GM10266 (cell line): ENCODE measurements around the gene LRRTM4.
"Not testable (repeated sequence)": the region's sequence is repeated elsewhere in the genome, so short reads cannot be mapped to it uniquely, and the experiment has no call there.

Source experiments
- DNase-seq: peaks from one replicate; pipeline ENCODE4 v3.0.0; 2012; ENCODE audit errors: extremely low spot score
- CTCF ChIP-seq: IDR thresholded peaks from 2 replicates; pipeline ENCODE4 v1.5.1; 2012; ENCODE audit warnings: mild to moderate bottlenecking, low read depth; ENCODE audit not compliant: control insufficient read depth, insufficient read depth; ENCODE audit errors: missing control alignments

LRRTM4 gene

GRCh38 chr2:77081597-77081996, 440.6 kb downstream of the LRRTM4 start:
- DNase-seq = no peak
- no peak for TF ChIP-seq CTCF

GRCh38 chr2:77064324-77064723, 457.9 kb downstream of the LRRTM4 start:
- no peak for DNase-seq
- TF ChIP-seq CTCF = no peak

- DNase-seq = no peak
- no peak for TF ChIP-seq CTCF
Observed at GRCh38 chr2:77054938-77055337, 467.2 kb downstream of the LRRTM4 start.

GRCh38 chr2:77046339-77046738, 475.8 kb downstream of the LRRTM4 start:
- no peak for DNase-seq
- TF ChIP-seq CTCF = no peak

GRCh38 chr2:77045456-77045855, 476.7 kb downstream of the LRRTM4 start:
- DNase-seq = not testable (repeated sequence)

- no peak for DNase-seq
- no peak for TF ChIP-seq CTCF
Observed at GRCh38 chr2:77034445-77034844, 487.7 kb downstream of the LRRTM4 start.

GRCh38 chr2:77029237-77029636, 492.9 kb downstream of the LRRTM4 start:
- not testable (repeated sequence) for DNase-seq

- DNase-seq = no peak
- TF ChIP-seq CTCF = no peak
Observed at GRCh38 chr2:77028032-77028600, 494.1 kb downstream of the LRRTM4 start.
